HUES6 (cell line): Measurements from ENCODE around the gene MACIR.

Source experiments
- H3K27ac ChIP-seq: 2 replicates; pipeline ENCODE4 v1.7.0; 2013; ENCODE audit warnings: low read depth, mild to moderate bottlenecking, low read length, inconsistent platforms
- H3K27me3 ChIP-seq: 2 replicates; pipeline ENCODE4 v1.6.1; 2013; ENCODE audit warnings: low read length; ENCODE audit not compliant: control insufficient read depth, insufficient read depth
- H3K36me3 ChIP-seq: 2 replicates; pipeline ENCODE4 v1.6.1; 2013; ENCODE audit warnings: low read length; ENCODE audit not compliant: control insufficient read depth, insufficient read depth
- H3K4me1 ChIP-seq: 2 replicates; pipeline ENCODE4 v1.6.1; 2013; ENCODE audit warnings: low read length; ENCODE audit not compliant: control insufficient read depth, insufficient read depth
- H3K4me3 ChIP-seq: 2 replicates; pipeline ENCODE4 v1.5.1; 2013; ENCODE audit warnings: low read depth, low read length
- H3K9ac ChIP-seq: one replicate; pipeline ENCODE4 v1.6.1; 2013; ENCODE audit warnings: mild to moderate bottlenecking, low read length
- H3K9me3 ChIP-seq: 2 replicates; pipeline ENCODE4 v1.6.1; 2013; ENCODE audit warnings: low read depth, low read length; ENCODE audit not compliant: control insufficient read depth, insufficient read depth

MACIR gene

GRCh38 chr5:103291606-103292005, 33.0 kb downstream of the MACIR start:
- Histone ChIP-seq H3K27me3 (no peaks in the 10 kb centered on the region), H3K27ac (no peak overlapping the region), H3K9ac (no peak overlapping the region), H3K36me3 (no peaks in the 10 kb centered on the region), H3K9me3 (no peaks in the 10 kb centered on the region), H3K4me1 (peaks cover 3% of the 10 kb centered on the region; the same call in 1 of the 2 replicates), H3K4me3 (no peak overlapping the region)

GRCh38 chr5:103293099-103293498, 34.5 kb downstream of the MACIR start:
- peaks cover 3% of the 10 kb centered on the region for H3K4me1 ChIP-seq
- H3K36me3 ChIP-seq, result no peaks in the 10 kb centered on the region
- no peak overlapping the region for H3K4me3 ChIP-seq
- H3K27me3 ChIP-seq, result no peaks in the 10 kb centered on the region
- no peak overlapping the region for H3K9ac ChIP-seq
- no peaks in the 10 kb centered on the region for H3K9me3 ChIP-seq
- H3K27ac ChIP-seq, result no peak overlapping the region

DNA sequence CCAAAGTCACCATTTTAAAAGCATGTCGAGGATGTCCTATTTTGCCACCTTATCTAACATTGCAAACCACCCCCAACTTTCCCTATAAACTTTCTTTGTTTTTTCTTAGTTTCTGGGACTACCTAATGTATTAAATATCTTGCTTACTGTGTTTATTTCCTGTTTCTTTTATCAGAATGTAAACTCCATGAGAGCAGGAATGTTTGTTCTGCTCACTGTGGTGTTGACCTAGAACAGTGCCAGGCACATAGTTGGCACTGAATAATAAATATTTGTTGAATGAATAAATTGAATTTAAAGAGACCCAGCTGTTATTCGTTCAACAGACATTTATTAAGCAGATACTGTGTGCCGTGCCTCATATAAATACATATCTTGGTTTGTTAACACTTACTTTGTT, 35.2 kb downstream of the MACIR start:
- H3K9ac ChIP-seq, result no peak overlapping the region
- H3K36me3 ChIP-seq, result no peaks in the 10 kb centered on the region
- H3K9me3 ChIP-seq, result no peaks in the 10 kb centered on the region
- H3K27ac ChIP-seq, result no peak overlapping the region
- H3K4me1 ChIP-seq, result peaks cover 6% of the 10 kb centered on the region
- no peak overlapping the region for H3K4me3 ChIP-seq
- no peaks in the 10 kb centered on the region for H3K27me3 ChIP-seq

GRCh38 chr5:103294906-103295305, 36.3 kb downstream of the MACIR start:
- H3K36me3 ChIP-seq, result no peaks in the 10 kb centered on the region
- H3K9me3 ChIP-seq, result no peaks in the 10 kb centered on the region
- no peak overlapping the region for H3K4me3 ChIP-seq
- no peak overlapping the region for H3K27ac ChIP-seq
- peaks cover 10% of the 10 kb centered on the region for H3K4me1 ChIP-seq
- H3K9ac ChIP-seq, result no peak overlapping the region
- H3K27me3 ChIP-seq, result no peaks in the 10 kb centered on the region

- no peaks in the 10 kb centered on the region for H3K9me3 ChIP-seq
- H3K36me3 ChIP-seq, result no peaks in the 10 kb centered on the region
- H3K9ac ChIP-seq, result no peak overlapping the region
- no peak overlapping the region for H3K27ac ChIP-seq
- H3K27me3 ChIP-seq, result no peaks in the 10 kb centered on the region
- H3K4me1 ChIP-seq, result peaks cover 10% of the 10 kb centered on the region
- no peak overlapping the region for H3K4me3 ChIP-seq
Observed at GRCh38 chr5:103295424-103295823, 36.9 kb downstream of the MACIR start.

GRCh38 chr5:103295871-103296270, 37.3 kb downstream of the MACIR start:
- no peak overlapping the region for H3K9ac ChIP-seq
- H3K36me3 ChIP-seq, result no peaks in the 10 kb centered on the region
- no peak overlapping the region for H3K27ac ChIP-seq
- no peak overlapping the region for H3K4me3 ChIP-seq
- no peaks in the 10 kb centered on the region for H3K9me3 ChIP-seq
- H3K27me3 ChIP-seq, result no peaks in the 10 kb centered on the region
- H3K4me1 ChIP-seq, result peaks cover 10% of the 10 kb centered on the region

DNA sequence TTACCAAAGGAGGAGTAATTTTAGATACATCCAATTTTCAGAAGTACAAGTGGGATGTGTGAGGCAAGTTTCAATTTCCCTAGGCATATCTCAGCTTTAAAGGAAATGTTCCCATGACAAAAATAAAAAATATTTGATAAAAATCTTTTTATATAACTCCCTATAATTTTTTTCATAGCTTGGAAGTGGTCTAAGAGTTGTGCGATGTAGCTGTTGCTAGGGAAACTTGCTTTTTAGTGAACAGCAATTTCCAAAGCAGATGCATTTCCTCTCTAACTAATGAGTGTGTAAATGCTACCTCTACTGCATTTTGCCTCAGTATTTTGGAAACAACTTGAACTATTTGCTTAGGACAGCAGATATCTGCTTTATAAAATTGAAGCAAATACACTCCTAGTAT, 39.6 kb downstream of the MACIR start:
- H3K4me1 ChIP-seq, result peaks cover 10% of the 10 kb centered on the region
- no peaks in the 10 kb centered on the region for H3K27me3 ChIP-seq
- no peak overlapping the region for H3K4me3 ChIP-seq

GRCh38 chr5:103298607-103299188, 40.1 kb downstream of the MACIR start:
- H3K27me3 ChIP-seq, result no peaks in the 10 kb centered on the region
- H3K27ac ChIP-seq, result no peak overlapping the region
- H3K4me1 ChIP-seq, result peaks cover 10% of the 10 kb centered on the region
- no peaks in the 10 kb centered on the region for H3K36me3 ChIP-seq
- no peaks in the 10 kb centered on the region for H3K9me3 ChIP-seq
- no peak overlapping the region for H3K9ac ChIP-seq
- no peak overlapping the region for H3K4me3 ChIP-seq

More for the DNA sequence above, 39.6 kb downstream of the MACIR start:
- no peaks in the 10 kb centered on the region for H3K36me3 ChIP-seq
- no peak overlapping the region for H3K9ac ChIP-seq
- H3K27ac ChIP-seq, result no peak overlapping the region
- H3K9me3 ChIP-seq, result no peaks in the 10 kb centered on the region

DNA sequence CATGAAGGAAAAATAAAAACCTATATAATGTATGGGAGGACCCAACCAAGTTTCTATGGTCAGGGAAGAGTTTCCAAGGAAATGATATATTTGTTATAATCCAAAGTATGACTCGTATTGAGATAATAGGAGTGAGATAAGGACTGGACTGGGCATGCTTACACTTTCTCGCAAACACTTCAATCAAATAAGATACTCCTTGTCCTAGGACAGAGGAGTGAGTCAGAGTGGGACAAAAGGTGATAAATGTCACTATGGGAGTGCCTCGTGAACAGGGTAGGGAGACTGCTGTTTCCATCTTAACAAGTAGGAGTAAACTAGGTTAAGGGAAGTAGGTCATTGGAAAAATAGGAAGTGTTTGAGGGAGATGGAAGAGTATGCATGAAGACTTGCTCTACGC, 47.2 kb downstream of the MACIR start:
- H3K9ac ChIP-seq, result no peak overlapping the region
- no peak overlapping the region for H3K27ac ChIP-seq
- no peaks in the 10 kb centered on the region for H3K9me3 ChIP-seq
- no peaks in the 10 kb centered on the region for H3K4me1 ChIP-seq
- H3K27me3 ChIP-seq, result no peaks in the 10 kb centered on the region
- no peaks in the 10 kb centered on the region for H3K36me3 ChIP-seq
- H3K4me3 ChIP-seq, result no peak overlapping the region

DNA sequence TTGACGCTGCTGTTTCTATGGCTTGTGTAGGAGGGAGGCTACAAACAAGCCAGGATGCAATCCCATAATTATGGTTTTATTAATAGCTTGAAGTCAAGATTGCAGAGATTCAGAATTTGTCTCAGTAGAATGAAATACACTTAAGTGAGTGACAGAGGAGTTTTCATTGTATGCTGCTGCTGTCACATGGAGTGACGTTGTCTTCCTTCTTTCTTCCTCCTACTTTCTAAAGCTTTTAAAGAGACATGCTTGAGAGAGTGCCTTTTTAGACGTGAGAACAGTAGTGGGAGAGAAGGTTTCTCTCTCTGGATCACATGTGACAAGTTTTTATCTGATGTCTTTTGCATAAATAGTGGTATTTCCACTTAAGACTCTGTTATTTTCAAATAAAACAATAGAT, 48.9 kb downstream of the MACIR start:
- Histone ChIP-seq H3K9ac (no peak overlapping the region), H3K4me3 (no peak overlapping the region), H3K9me3 (no peaks in the 10 kb centered on the region), H3K27me3 (no peaks in the 10 kb centered on the region), H3K36me3 (no peaks in the 10 kb centered on the region), H3K27ac (no peak overlapping the region), H3K4me1 (no peaks in the 10 kb centered on the region)

- no peaks in the 10 kb centered on the region for H3K36me3 ChIP-seq
- H3K4me1 ChIP-seq, result no peaks in the 10 kb centered on the region
- no peaks in the 10 kb centered on the region for H3K9me3 ChIP-seq
- H3K4me3 ChIP-seq, result no peak overlapping the region
- no peaks in the 10 kb centered on the region for H3K27me3 ChIP-seq
- no peak overlapping the region for H3K9ac ChIP-seq
- no peak overlapping the region for H3K27ac ChIP-seq
Observed at GRCh38 chr5:103308774-103309173, 50.2 kb downstream of the MACIR start.

DNA sequence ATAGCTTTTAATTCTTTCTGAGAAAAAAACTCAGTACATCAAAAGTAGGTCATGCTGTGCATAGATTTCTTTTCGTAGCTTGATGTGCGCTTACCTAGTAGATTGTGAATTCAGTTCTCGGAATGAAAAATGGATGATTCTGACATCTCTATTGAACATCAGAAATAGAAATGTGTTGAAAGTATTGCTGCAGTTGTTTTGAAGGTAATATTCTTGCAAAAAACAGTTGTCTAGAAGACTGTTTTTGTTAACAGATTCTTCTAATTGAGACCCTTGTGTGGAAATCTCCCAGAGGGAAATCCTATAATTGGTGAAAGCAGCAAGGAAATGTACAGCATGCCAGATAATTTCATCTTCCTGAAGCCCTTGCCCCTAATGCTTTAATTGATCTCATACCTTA, 54.5 kb downstream of the MACIR start:
- Histone ChIP-seq H3K9me3 (no peaks in the 10 kb centered on the region), H3K4me3 (no peak overlapping the region), H3K36me3 (no peaks in the 10 kb centered on the region), H3K9ac (no peak overlapping the region), H3K27ac (no peak overlapping the region), H3K27me3 (no peaks in the 10 kb centered on the region), H3K4me1 (no peaks in the 10 kb centered on the region)
